K562 (cell line): ENCODE measurements around the gene PLEKHH3. TPM values are rescaled to one million over a fixed set of nuclear protein-coding genes. Genes with fewer than 3 reads are reported as not detected.

Source experiments
- CTBP1 ChIP-seq: fragments of 450-650 bp; IDR thresholded peaks from 2 replicates; pipeline ENCODE4 v1.6.1; 2016; ENCODE audit warnings: borderline replicate concordance
- HDAC1 ChIP-seq, 2 experiments: fragments of 450-650 bp; IDR thresholded peaks; 2 replicates each; pipeline ENCODE4 v1.6.1; 2016 to 2017; ENCODE audit warnings: inconsistent platforms in 1 of 2, mild to moderate bottlenecking in 1 of 2, moderate library complexity in 1 of 2
- MAZ ChIP-seq, 2 experiments: fragments of 450-650 bp in 1 of 2; sonication (generic) in 1 of 2; formaldehyde crosslinking; IDR thresholded peaks in 1 of 2; conservative IDR thresholded peaks in 1 of 2; 2 replicates each; pipeline versions ENCODE4 v1.4.0 to v1.5.0; 2020; ENCODE audit warnings: mild to moderate bottlenecking in 1 of 2, missing genetic modification reagents in 1 of 2
- NFRKB ChIP-seq: fragments of 450-650 bp; IDR thresholded peaks from 2 replicates; pipeline ENCODE4 v1.6.1; 2016; ENCODE audit warnings: low read depth
- NONO ChIP-seq, 2 experiments: fragments of 200-400 bp in 1 of 2; fragments of 450-650 bp in 1 of 2; formaldehyde crosslinking in 1 of 2; IDR thresholded peaks; 2 replicates each; pipeline ENCODE4 v1.6.1; 2017; ENCODE audit warnings: low read depth in 2 of 2, mild to moderate bottlenecking in 2 of 2, moderate library complexity in 2 of 2, low read length in 1 of 2
- PTBP1 ChIP-seq: fragments of 200-400 bp; formaldehyde crosslinking; IDR thresholded peaks from 2 replicates; pipeline ENCODE4 v1.6.1; 2017; ENCODE audit warnings: low read depth, low read length
- SAFB ChIP-seq: fragments of 200-400 bp; formaldehyde crosslinking; IDR thresholded peaks from 2 replicates; pipeline ENCODE4 v1.6.1; 2017; ENCODE audit warnings: low read depth, low read length, borderline replicate concordance
- SRSF3 ChIP-seq: fragments of 200-400 bp; formaldehyde crosslinking; IDR thresholded peaks from 2 replicates; pipeline ENCODE4 v1.6.1; 2016; ENCODE audit warnings: mild to moderate bottlenecking, low read length, moderate library complexity; ENCODE audit not compliant: insufficient read depth
- ZNF224 ChIP-seq: sonication (generic); formaldehyde crosslinking; IDR thresholded peaks from 2 replicates; pipeline ENCODE4 v1.8.0; 2022; ENCODE audit warnings: mild to moderate bottlenecking, missing genetic modification reagents
- ZNF584 ChIP-seq: fragments of 200-800 bp; sonication (Bioruptor generic); IDR thresholded peaks from 2 replicates; pipeline ENCODE4 v1.6.1; 2016; ENCODE audit warnings: low read depth, mild to moderate bottlenecking, missing genetic modification characterization, missing compliant biosample characterization
- polyA plus RNA-seq, 8 experiments: library from polyadenylated mRNA; depleted of rRNA in 4 of 8; stranded (reverse) in 5 of 8; unstranded in 3 of 8; fragments of >200 nt; fragmentation: Nextera tagmentation in 2 of 8; fragmentation: Illumina TruSeq in 1 of 8; extraction: Ambion mirVana in 2 of 8; extraction: Trizol in 1 of 8; gene quantifications; 2 replicates each; pipeline versions ENCODE4 v1.2.1 to v1.2.3, GENCODE V29; 2011 to 2014; ENCODE audit warnings: inconsistent platforms in 1 of 8, missing spikeins in 1 of 8
- total RNA-seq, 7 experiments: library from RNA; depleted of rRNA in 6 of 7; stranded (reverse); fragments of >200 nt in 6 of 7; fragmentation: Illumina TruSeq in 2 of 7; extraction: Trizol in 2 of 7; gene quantifications; 2 replicates each; pipeline versions ENCODE4 v1.2.1 to v1.2.3, GENCODE V29; 2011 to 2021; ENCODE audit warnings: low replicate concordance in 1 of 7
- TF ChIP-seq, protein P1 (sequence below): fragments of 250-450 bp; sonication (Bioruptor Pico); IDR thresholded peaks from 2 replicates; pipeline ENCODE4 v1.8.0; 2021; ENCODE audit warnings: moderate library complexity, mild to moderate bottlenecking, inconsistent platforms
- TF ChIP-seq, protein P2 (sequence below): sonication (generic); formaldehyde crosslinking; IDR thresholded peaks from 2 replicates; pipeline ENCODE4 v1.8.1; 2023; ENCODE audit warnings: mild to moderate bottlenecking, missing genetic modification reagents
- TF ChIP-seq, protein P3 (sequence below): fragments of 450-650 bp; IDR thresholded peaks from one replicate; pipeline ENCODE4 v1.6.1; 2018; ENCODE audit warnings: mild to moderate bottlenecking, moderate library complexity; ENCODE audit not compliant: partially characterized antibody
- TF ChIP-seq, protein P4 (sequence below): fragments of 450-650 bp; IDR thresholded peaks from 2 replicates; pipeline ENCODE4 v1.6.1; 2016; ENCODE audit warnings: antibody characterized with exemption

Gene PLEKHH3
- total and polyA plus RNA-seq, 9 of the 15 experiments (the other 6 are each of a cell fraction or from before 2014, with no cell fraction given): 0.58 to 34.5 (median 5.0) TPM

DNA sequence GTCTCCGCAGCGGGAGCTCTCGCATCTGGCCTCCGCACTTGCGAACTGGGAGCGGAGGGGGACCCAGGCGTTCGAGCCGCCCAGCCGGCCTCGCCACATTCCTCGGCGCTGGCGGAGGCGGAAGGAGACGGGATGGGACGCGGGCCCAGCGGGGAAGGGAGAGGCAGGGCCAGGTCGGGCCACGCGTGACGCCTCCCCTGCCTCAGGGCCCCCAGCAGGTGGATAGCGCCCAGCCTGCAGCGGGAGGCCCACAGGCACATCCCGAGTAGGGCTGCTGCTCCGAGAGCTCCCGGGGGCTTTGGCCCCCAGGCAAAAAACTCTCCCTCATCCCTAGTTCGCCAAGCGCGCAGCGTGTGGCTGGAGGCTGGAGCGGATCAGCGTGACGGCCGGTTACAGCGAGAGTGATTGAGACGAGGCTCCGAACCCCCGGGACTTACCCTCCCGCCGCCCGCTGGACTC lies 800 bp downstream of the PLEKHH3 start (continued):
- TF ChIP-seq ZNF584 (no peak), ZNF224 (0 out of 2 replicates have a peak, but pooled peaks have one; percentile 66), PTBP1 (0 out of 2 replicates have a peak, but pooled peaks have one; percentile 12), NONO (IDR thresholded peaks at IDR 0.05; ENCODE audit: low read depth in 2 of 2, low read length in 1 of 2) (0 out of 4 replicates have a peak, but pooled peaks of 1 of the 2 experiments have one; percentile 25), SAFB (peak; percentile 70; the same call in 1 of the 2 replicates), SRSF3 (0 out of 2 replicates have a peak, but pooled peaks have one; percentile 13), CTBP1 (0 out of 2 replicates have a peak, but pooled peaks have one; percentile 11), MAZ (CRISPR knock-in tag; conservative IDR thresholded peaks at IDR 0.05 in 1 of 2, IDR thresholded peaks at IDR 0.05 in 1 of 2) (peak in 1 of 2 experiments; percentile 54; a peak in 1 of 4 replicates), NFRKB (no peak), HDAC1 (IDR thresholded peaks at IDR 0.05) (peak in 1 of 2 experiments; percentile 51; a peak in 2 of 4 replicates)
- TF ChIP-seq, protein P1, sequence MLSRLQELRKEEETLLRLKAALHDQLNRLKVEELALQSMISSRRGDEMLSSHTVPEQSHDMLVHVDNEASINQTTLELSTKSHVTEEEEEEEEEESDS (CRISPR knock-in tag): no peak
- TF ChIP-seq, protein P2, sequence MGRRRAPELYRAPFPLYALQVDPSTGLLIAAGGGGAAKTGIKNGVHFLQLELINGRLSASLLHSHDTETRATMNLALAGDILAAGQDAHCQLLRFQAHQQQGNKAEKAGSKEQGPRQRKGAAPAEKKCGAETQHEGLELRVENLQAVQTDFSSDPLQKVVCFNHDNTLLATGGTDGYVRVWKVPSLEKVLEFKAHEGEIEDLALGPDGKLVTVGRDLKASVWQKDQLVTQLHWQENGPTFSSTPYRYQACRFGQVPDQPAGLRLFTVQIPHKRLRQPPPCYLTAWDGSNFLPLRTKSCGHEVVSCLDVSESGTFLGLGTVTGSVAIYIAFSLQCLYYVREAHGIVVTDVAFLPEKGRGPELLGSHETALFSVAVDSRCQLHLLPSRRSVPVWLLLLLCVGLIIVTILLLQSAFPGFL: no peak
- TF ChIP-seq, protein P3, sequence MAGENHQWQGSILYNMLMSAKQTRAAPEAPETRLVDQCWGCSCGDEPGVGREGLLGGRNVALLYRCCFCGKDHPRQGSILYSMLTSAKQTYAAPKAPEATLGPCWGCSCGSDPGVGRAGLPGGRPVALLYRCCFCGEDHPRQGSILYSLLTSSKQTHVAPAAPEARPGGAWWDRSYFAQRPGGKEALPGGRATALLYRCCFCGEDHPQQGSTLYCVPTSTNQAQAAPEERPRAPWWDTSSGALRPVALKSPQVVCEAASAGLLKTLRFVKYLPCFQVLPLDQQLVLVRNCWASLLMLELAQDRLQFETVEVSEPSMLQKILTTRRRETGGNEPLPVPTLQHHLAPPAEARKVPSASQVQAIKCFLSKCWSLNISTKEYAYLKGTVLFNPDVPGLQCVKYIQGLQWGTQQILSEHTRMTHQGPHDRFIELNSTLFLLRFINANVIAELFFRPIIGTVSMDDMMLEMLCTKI: no peak
- TF ChIP-seq, protein P4, sequence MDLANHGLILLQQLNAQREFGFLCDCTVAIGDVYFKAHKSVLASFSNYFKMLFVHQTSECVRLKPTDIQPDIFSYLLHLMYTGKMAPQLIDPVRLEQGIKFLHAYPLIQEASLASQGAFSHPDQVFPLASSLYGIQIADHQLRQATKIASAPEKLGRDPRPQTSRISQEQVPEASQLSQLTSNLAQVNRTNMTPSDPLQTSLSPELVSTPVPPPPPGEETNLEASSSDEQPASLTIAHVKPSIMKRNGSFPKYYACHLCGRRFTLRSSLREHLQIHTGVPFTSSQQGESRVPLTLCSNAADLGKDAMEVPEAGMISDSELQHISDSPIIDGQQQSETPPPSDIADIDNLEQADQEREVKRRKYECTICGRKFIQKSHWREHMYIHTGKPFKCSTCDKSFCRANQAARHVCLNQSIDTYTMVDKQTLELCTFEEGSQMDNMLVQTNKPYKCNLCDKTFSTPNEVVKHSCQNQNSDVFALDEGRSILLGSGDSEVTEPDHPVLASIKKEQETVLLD: peak; percentile 87
- TF ChIP-seq, all 486 proteins: peak for 37
